ENCODE results near the gene SLC6A8.

The SLC6A8 gene

GRCh38 chrX:153649915-153650782 is 37.6 kb upstream of the SLC6A8 start:
- DNase-seq (ENCODE audit: extremely low spot score): no peak
- ChIA-PET CTCF (interaction anchor here (0.6 to 1.1 kb wide), 5 partner anchors 17 to 101 kb away, joined by 3 to 4 read pairs (median 3); no protein-coding TSS in a partner anchor), POLR2A (no interaction called here)
- TF ChIP-seq FOXM1 (IDR thresholded peaks at IDR 0.05; ENCODE audit: borderline replicate concordance) (no peak), LEF1 (IDR thresholded peaks at IDR 0.05; ENCODE audit: borderline replicate concordance) (no peak), FOXA1 (IDR thresholded peaks at IDR 0.05) (no peak), FOXK2 (IDR thresholded peaks at IDR 0.05) (no peak), L3MBTL2 (conservative IDR thresholded peaks at IDR 0.05) (no peak), HDGF (IDR thresholded peaks at IDR 0.05; ENCODE audit: borderline replicate concordance) (no peak), CTBP1 (IDR thresholded peaks at IDR 0.05; ENCODE audit: borderline replicate concordance) (no peak), SP1 (IDR thresholded peaks at IDR 0.05) (no peak), SUZ12 (IDR thresholded peaks at IDR 0.05) (no peak), ELF4 (IDR thresholded peaks at IDR 0.05) (no peak), NFRKB (IDR thresholded peaks at IDR 0.05) (no peak), ARNT (IDR thresholded peaks at IDR 0.05) (no peak), ZNF384 (IDR thresholded peaks at IDR 0.05) (no peak), BHLHE40 (IDR thresholded peaks at IDR 0.05; ENCODE audit: borderline replicate concordance) (no peak), TARDBP (IDR thresholded peaks at IDR 0.05) (no peak)
- TF ChIP-seq, protein P1, sequence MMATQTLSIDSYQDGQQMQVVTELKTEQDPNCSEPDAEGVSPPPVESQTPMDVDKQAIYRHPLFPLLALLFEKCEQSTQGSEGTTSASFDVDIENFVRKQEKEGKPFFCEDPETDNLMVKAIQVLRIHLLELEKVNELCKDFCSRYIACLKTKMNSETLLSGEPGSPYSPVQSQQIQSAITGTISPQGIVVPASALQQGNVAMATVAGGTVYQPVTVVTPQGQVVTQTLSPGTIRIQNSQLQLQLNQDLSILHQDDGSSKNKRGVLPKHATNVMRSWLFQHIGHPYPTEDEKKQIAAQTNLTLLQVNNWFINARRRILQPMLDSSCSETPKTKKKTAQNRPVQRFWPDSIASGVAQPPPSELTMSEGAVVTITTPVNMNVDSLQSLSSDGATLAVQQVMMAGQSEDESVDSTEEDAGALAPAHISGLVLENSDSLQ (IDR thresholded peaks at IDR 0.05): no peak

- CTCF ChIA-PET: interaction anchor here (0.6 to 1.1 kb wide), 4 partner anchors 17 to 50 kb away, joined by 3 to 4 read pairs (median 3); no protein-coding TSS in a partner anchor
- POLR2A ChIA-PET: no interaction called here
- DNase-seq (ENCODE audit: extremely low spot score): no peak
- TF ChIP-seq ZNF384 (IDR thresholded peaks at IDR 0.05) (no peak), CTBP1 (IDR thresholded peaks at IDR 0.05; ENCODE audit: borderline replicate concordance) (no peak), FOXA1 (IDR thresholded peaks at IDR 0.05) (no peak), BHLHE40 (IDR thresholded peaks at IDR 0.05; ENCODE audit: borderline replicate concordance) (no peak), L3MBTL2 (conservative IDR thresholded peaks at IDR 0.05) (no peak)
- TF ChIP-seq, protein P1 (IDR thresholded peaks at IDR 0.05): no peak
Observed at GRCh38 chrX:153650959-153651358, 36.8 kb upstream of the SLC6A8 start.

DNA sequence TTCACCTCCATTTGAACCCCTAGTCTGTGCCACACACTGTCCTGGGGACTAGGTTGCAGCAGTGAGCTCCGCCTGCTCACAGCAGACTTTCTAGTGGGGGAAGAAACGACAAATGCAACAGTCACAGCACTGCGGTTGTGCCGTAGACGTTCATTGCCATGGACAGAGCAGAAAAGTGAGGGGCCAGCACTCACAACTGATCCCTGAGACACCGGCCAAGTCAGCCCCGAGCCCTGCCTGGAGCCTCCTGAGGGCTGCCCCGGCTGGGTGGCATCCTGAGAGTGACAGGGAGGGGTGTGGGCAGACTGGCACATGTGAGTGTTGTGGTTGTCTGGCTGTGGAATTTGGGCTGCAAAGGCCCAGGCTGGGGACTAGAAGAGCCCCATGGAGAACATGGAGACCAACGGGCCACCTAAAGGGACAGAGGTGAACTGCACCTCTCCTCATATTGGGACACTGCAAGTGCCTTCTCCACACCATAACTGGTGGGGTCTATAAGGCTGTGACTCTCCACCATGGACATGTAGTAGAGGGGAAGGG is 36.1 kb upstream of the SLC6A8 start:
- POLR2A ChIA-PET: no interaction called here
- TF ChIP-seq TARDBP (IDR thresholded peaks at IDR 0.05): no peak
- TF ChIP-seq HDGF (IDR thresholded peaks at IDR 0.05; ENCODE audit: borderline replicate concordance): 0 out of 2 replicates have a peak, but pooled peaks have one; percentile 80
- peak; percentile 61 for DNase-seq (ENCODE audit: extremely low spot score)
- CTCF ChIA-PET: interaction anchor here (0.6 to 2.2 kb wide), 5 partner anchors 12 to 51 kb away, joined by 3 to 5 read pairs (median 3); no protein-coding TSS in a partner anchor

DNA sequence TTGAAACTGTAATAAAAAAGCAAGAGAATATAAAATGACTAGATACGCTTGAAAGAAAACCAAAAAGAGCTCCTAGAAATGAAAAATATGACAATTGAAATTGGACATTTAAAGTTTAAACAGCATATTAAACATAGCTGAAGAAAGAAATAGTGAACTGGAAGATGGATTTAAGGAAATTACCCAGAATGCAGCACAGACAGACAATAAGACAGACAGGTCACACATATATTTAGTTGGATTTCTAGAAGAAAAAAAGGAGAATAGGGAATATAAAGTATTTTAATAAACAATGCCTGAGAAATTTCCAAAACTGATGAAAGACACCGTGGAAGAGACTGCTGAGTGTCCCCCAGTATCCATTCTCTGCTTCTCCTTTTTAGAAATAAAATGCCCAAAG is 34.2 kb upstream of the SLC6A8 start:
- POLR2A ChIA-PET: no interaction called here
- no peak for DNase-seq (ENCODE audit: extremely low spot score)
- CTCF ChIA-PET: interaction anchor here (1.2 to 2.2 kb wide), 3 partner anchors 14 to 17 kb away, joined by 5 read pairs; no protein-coding TSS in a partner anchor

DNA sequence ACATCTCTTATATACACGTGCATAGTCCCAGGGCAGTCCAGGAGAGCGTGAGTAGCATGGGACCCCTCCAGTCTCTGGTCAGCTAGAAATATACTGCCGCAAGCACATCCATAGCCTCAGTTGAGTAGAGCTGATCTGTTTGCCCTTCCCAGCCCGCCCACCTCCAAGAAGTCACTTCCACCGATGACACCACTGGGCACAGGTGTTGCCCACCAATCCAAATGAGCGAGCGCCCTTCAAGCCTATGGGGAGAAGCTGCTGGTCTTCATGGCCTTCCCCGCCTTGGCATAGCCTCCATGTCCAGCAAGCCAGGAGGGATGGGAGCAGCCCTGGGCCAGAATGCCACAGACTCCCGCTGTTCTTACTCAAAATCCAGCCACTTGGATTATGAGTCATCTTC is 30.6 kb upstream of the SLC6A8 start:
- POLR2A ChIA-PET: no interaction called here
- CTCF ChIA-PET: interaction anchor here (1.1 to 2.8 kb wide), 4 partner anchors 10 to 21 kb away, joined by 3 to 10 read pairs (median 6); no protein-coding TSS in a partner anchor
- DNase-seq (ENCODE audit: extremely low spot score): no peak
- no peak for TF ChIP-seq BHLHE40 (IDR thresholded peaks at IDR 0.05; ENCODE audit: borderline replicate concordance)
- TF ChIP-seq SUZ12 (IDR thresholded peaks at IDR 0.05): no peak
- TF ChIP-seq LEF1 (IDR thresholded peaks at IDR 0.05; ENCODE audit: borderline replicate concordance): no peak
- no peak for TF ChIP-seq FOXM1 (IDR thresholded peaks at IDR 0.05; ENCODE audit: borderline replicate concordance)
- TF ChIP-seq CTBP1 (IDR thresholded peaks at IDR 0.05; ENCODE audit: borderline replicate concordance): no peak
- no peak for TF ChIP-seq NFRKB (IDR thresholded peaks at IDR 0.05)
- TF ChIP-seq FOXK2 (IDR thresholded peaks at IDR 0.05): no peak
- TF ChIP-seq FOXA1 (IDR thresholded peaks at IDR 0.05): no peak
- no peak for TF ChIP-seq ZNF384 (IDR thresholded peaks at IDR 0.05)

More for the DNA sequence above, 34.2 kb upstream of the SLC6A8 start:
- TF ChIP-seq ARNT (IDR thresholded peaks at IDR 0.05) (no peak), SP1 (IDR thresholded peaks at IDR 0.05) (no peak), SUZ12 (IDR thresholded peaks at IDR 0.05) (no peak), LEF1 (IDR thresholded peaks at IDR 0.05; ENCODE audit: borderline replicate concordance) (no peak), FOXK2 (IDR thresholded peaks at IDR 0.05) (no peak), FOXA1 (IDR thresholded peaks at IDR 0.05) (no peak), CTBP1 (IDR thresholded peaks at IDR 0.05; ENCODE audit: borderline replicate concordance) (no peak), HDGF (IDR thresholded peaks at IDR 0.05; ENCODE audit: borderline replicate concordance) (no peak), TARDBP (IDR thresholded peaks at IDR 0.05) (no peak), L3MBTL2 (conservative IDR thresholded peaks at IDR 0.05) (no peak), ZNF384 (IDR thresholded peaks at IDR 0.05) (no peak), FOXM1 (IDR thresholded peaks at IDR 0.05; ENCODE audit: borderline replicate concordance) (no peak)

GRCh38 chrX:153659268-153659667 is 28.5 kb upstream of the SLC6A8 start:
- TF ChIP-seq L3MBTL2 (conservative IDR thresholded peaks at IDR 0.05): no peak
- no peak for TF ChIP-seq NFRKB (IDR thresholded peaks at IDR 0.05)
- no peak for TF ChIP-seq ELF4 (IDR thresholded peaks at IDR 0.05)
- TF ChIP-seq SUZ12 (IDR thresholded peaks at IDR 0.05): no peak
- TF ChIP-seq ARNT (IDR thresholded peaks at IDR 0.05): no peak
- TF ChIP-seq ZNF384 (IDR thresholded peaks at IDR 0.05): no peak
- TF ChIP-seq, protein P1 (IDR thresholded peaks at IDR 0.05): no peak
- no peak for TF ChIP-seq FOXK2 (IDR thresholded peaks at IDR 0.05)
- no peak for TF ChIP-seq FOXM1 (IDR thresholded peaks at IDR 0.05; ENCODE audit: borderline replicate concordance)
- DNase-seq (ENCODE audit: extremely low spot score): no peak
- POLR2A ChIA-PET: no interaction called here
- CTCF ChIA-PET: interaction anchor here (1.0 kb wide), 1 partner anchor 15 kb away, joined by 4 read pairs; no protein-coding TSS in a partner anchor

All from HEK293T (cell line).